Sigmoid colon (tissue), 4 donors: Measurements from ENCODE around the gene DNAAF2.

Experiments
- CTCF ChIP-seq, 4 experiments: fragments of 450-650 bp in 3 of 4; fragments of 200-600 bp in 1 of 4; IDR thresholded peaks; one replicate each; pipeline ENCODE4 v1.5.1; 2016 to 2019; ENCODE audit warnings: antibody characterized with exemption in 4 of 4, mild to moderate bottlenecking in 3 of 4, moderate library complexity in 2 of 4
- EP300 ChIP-seq, 4 donors: sonication (generic); formaldehyde crosslinking; IDR thresholded peaks; one replicate each; pipeline ENCODE4 v1.6.1; 2017; ENCODE audit warnings: antibody characterized with exemption in 4 of 4
- POLR2A ChIP-seq, 2 donors: fragments of 450-650 bp; IDR thresholded peaks; one replicate each; pipeline ENCODE4 v1.6.1; 2016; ENCODE audit warnings: antibody characterized with exemption in 2 of 2, mild to moderate bottlenecking in 2 of 2, moderate library complexity in 2 of 2
- POLR2AphosphoS5 ChIP-seq, 4 donors: sonication (generic); formaldehyde crosslinking; IDR thresholded peaks; one replicate each; pipeline ENCODE4 v1.6.1; 2017; ENCODE audit warnings: antibody characterized with exemption in 4 of 4

GRCh38 chr14:49586673-49587460 is 48.2 kb downstream of the DNAAF2 start:
- TF ChIP-seq CTCF (IDR thresholded peaks at IDR 0.05), result peak; percentile 79 to 90 (median 83)
- TF ChIP-seq POLR2AphosphoS5 (IDR thresholded peaks at IDR 0.05), result no peak
- TF ChIP-seq EP300 (IDR thresholded peaks at IDR 0.05), result no peak
- TF ChIP-seq POLR2A (IDR thresholded peaks at IDR 0.05), result no peak
